ENCODE data around the gene IL20RA.

DNA sequence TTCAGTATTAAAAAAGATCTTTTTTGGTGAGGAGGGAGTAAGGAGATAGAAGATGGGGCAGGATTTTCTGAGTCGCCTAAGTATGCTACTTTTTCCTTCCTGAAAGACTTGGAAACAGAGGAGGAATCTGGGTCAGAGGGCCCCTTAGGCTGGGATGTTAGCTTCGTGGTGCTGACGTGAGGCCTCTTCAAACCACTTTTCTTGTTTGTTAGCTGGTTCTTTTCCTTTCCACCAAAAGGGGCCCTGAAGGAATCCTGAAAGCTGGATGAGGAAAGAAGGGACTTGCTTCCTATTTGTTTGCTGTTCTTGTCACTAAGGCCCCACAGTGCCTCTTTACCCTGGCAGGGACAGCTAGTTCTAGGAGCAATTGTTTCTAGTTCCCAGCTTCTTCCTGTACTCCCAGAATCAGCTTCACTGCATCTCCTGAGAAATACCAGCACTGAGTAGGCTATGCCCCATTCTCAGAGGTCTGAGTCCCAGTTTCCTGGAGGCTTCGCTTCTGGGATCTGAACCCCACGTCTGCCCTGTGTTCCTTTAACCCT lies 2.2 kb upstream of the IL20RA start:
- TF ChIP-seq, protein P1, sequence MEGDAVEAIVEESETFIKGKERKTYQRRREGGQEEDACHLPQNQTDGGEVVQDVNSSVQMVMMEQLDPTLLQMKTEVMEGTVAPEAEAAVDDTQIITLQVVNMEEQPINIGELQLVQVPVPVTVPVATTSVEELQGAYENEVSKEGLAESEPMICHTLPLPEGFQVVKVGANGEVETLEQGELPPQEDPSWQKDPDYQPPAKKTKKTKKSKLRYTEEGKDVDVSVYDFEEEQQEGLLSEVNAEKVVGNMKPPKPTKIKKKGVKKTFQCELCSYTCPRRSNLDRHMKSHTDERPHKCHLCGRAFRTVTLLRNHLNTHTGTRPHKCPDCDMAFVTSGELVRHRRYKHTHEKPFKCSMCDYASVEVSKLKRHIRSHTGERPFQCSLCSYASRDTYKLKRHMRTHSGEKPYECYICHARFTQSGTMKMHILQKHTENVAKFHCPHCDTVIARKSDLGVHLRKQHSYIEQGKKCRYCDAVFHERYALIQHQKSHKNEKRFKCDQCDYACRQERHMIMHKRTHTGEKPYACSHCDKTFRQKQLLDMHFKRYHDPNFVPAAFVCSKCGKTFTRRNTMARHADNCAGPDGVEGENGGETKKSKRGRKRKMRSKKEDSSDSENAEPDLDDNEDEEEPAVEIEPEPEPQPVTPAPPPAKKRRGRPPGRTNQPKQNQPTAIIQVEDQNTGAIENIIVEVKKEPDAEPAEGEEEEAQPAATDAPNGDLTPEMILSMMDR (IDR thresholded peaks at IDR 0.05; ENCODE audit: low read length), result no peak
- TF ChIP-seq EZH2 (optimal IDR thresholded peaks at IDR 0.05; ENCODE audit: low read depth, low read length), result no peak

Data from MM.1S (cell line).